Activated CD4-positive, alpha-beta T cell treated with anti-CD3 and anti-CD28 coated beads, Interleukin-2, amount 50 U/mL, for 4 hours (primary cell): ENCODE data around the gene MAGI1.

ENCODE experiments used
- DNase-seq, 2 experiments: peaks; one replicate each; pipeline ENCODE4 v3.0.0-alpha.2; 2020

MAGI1 gene

DNA sequence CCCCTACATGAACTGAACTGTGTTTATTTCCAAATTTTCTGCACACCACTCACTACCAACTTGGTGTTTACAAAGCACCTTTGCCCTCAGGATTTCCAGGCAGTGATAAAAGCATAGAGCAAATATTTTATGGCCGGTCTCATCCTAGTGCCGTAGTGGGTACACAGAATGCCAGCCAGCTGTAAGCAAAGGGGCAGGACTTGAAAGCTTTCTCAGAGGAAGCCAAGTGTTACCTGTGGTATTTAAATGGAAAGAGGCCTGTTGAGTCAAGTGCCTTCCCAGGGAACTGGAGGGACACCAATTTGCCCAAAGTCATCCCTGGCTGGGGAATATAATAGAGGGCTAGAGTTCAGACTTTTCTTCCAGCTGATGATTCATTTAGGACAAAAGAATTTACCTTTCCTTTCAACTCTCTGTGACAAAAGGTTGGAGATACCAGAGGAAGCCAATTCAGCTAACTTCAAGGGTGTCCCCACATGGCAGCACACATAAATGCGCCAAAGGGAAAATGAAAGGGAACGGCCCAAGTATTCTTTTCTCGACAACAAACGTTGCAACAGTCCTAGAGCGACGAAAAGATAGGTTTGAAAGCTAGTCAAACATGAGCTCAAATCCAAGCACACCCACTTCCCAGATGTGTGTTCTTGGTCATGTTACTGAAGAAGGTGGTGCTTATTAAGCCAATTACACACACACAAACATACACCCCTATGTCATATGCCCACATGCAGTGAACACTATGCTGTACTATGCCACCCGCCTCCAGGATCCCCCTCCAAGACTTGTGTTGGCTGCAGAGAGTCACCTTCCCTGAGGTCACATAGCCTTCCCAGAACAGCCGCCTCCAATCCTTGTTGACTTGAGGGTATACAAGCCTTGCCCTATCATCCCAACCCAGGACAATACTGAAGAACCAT, 27.7 kb downstream of the MAGI1 start:
- no peak for DNase-seq

DNA sequence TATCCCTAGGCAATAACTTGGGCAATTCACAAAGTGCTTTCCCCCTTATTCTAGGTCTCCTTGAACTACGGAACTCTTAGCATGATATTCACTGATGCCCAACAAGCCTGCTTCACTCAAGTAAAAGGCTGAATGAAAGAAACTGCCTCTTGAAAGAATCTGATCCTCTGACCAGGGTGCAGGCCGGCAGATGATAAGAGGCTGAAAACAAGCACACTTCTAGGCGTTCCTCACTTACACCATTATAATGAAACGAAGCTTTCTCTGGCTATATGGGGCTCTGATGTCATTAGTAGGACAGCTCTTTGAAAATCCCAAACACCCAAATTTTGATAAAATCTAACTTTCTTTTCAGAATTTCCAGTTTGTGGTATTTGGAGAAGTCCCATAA, 28.4 kb downstream of the MAGI1 start:
- no peak for DNase-seq

DNA sequence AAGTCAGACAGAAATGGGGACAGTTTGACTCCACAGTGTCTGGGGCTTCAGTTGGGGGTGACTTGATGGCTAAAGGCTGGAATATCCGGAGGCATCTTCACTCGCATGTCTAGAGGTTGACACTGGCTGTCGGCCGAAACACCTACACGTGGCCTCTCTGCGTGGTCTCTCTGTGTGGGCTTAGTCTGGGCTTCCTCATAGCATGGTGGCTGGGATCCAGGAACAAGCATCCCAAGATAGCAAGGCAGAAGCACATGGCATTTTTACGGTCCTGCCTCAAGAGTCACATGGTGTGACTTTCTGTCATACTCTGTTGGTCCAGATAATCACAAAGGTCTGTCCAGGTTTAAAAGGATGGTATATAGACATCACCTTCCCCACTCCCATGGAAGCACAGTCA, 34.5 kb downstream of the MAGI1 start:
- no peak for DNase-seq

DNA sequence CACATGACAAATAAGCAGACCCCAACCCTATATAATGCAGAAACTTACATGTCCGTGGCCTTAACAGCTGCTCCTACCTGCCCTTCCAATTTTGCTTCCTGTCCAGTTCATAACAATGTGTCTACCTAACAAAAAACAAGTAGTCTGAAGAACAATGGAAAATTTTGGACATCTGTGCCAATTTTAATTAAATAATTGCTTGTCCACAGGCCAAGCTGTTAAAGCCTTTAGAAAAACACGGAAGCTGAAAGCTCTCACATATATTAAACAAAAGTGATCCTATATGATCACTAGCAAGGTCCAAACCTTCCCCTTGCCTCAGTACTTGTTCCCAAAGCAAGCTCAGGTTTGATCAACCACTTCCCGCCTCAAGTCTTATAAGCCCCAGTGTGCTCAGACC, 37.1 kb downstream of the MAGI1 start:
- DNase-seq = no peak

DNA sequence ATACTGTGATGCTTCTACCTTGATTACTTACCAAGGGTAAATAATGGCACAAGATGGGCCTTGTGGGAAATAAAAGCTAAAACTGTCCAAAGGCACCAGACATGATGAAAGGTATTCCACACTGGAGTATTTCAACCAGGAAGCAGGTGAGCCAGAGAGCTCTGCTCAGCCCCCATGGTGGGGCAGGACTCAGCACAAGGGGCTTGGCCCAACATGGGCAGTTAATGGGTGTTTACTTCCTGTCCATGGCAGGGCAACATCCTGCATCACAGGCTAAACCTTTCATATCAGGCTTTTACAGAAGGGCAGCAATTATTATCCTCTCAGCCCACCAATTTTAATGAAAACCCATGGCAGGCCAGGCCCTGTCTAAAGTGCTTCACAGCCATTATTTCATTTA, 38.2 kb downstream of the MAGI1 start:
- DNase-seq = no peak

DNA sequence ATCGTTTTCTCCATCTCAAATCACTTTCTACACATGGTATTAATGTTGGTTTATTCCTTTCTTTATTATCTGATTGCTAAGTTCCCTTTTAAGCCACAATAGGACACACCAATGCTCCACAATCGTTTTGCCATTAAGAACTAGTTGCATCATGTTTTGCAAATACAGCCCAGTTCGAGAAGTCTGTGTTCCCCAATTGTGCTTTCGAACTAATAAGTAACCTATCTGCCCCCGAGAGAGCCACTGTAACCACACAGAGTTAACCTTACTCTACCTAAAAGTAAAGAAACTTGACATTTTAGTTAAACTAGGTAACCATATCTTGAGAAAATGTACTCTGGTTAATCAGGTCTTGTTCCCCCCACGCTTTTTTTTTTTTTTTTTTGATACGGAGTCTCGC, 39.1 kb downstream of the MAGI1 start:
- no peak for DNase-seq

DNA sequence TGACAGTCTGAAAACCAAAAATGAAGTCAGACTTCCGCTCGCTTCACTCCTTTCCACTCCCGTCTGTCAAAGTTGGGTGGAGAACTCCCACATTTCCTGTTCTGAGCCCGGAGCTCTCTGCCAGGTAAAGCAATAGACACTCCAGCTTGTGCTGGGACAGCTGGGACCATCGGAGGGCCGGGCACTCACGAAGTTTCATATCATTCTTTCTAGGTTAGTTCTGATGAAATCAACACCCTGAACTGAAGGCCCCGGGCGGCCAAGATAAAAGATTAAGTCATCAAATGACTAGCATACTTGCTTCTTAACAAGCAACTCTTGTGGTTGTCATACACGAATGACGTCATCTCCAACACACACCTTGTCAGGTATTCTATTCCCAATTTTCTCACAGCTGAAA, 42.1 kb downstream of the MAGI1 start:
- no peak for DNase-seq

DNA sequence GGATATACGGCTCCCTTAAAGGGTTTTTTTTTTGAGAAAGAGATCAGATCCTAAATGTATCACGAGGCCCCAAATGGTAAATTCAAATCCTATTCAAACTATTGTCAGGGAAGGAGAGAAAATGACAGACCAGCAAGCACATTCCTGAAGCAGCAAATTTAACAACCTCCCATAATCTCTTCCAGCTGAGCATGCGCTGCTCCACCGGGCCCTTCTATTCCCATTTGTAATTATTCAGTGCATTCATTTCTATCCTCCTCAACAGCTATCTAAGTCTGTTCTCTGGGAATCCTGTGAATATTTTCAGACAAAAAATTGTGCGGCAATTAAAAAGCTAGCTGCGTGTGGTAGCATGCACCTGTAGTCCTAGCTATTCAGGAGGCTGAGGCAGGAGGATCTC, 43.2 kb downstream of the MAGI1 start:
- DNase-seq = no peak

DNA sequence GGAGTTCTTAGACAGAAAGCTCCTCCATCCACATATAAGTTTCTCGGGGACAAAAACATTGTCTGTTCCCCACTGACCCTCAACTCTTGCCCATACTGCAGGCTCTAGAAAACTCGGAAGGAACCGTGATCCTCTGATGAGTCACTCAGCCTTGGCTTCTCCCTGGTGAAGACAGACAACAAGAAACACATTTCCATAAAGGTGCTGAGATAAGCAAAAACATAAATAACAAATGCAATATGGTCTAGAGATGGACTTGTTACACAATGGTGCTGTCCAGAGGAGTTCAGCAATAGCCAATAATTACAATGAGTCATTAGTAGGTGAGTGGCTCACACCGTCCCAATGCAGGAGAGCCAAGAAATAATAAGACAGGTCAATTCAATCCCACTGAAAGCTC, 43.7 kb downstream of the MAGI1 start:
- no peak for DNase-seq

DNA sequence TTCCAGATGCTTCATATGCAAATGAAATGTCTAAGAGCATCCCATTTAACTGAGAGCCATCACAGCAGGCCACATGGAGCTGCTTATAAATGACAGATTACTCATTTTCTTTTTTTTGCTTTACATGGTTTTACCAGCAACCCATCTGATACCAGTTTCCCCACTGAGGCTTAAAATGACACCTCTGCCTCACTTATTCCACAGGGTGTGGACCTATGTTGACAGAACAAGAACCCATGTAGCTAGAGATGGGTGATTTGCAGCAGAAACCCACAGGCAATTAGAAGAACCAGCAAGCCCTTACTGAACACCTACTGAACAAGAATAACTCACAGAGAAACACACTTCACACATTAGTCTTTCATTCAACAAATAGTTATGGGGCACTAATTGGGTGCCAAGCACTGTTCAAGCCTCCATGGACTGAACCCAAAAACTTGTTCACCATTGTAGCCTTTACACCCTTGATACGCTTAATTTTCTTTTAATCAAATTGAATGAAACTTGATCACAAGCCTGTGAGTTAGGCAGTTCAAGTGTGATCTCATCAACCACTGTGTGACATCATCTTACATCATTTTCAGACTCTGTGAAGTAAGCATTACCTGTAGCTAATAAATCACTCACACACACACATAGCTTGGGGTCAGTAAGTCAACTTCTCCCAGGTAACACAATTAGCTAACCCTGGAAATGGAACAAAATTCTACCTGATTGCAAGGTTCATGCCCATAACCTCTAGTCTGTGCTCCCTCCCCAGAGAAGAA, 45.4 kb downstream of the MAGI1 start:
- DNase-seq = no peak

DNA sequence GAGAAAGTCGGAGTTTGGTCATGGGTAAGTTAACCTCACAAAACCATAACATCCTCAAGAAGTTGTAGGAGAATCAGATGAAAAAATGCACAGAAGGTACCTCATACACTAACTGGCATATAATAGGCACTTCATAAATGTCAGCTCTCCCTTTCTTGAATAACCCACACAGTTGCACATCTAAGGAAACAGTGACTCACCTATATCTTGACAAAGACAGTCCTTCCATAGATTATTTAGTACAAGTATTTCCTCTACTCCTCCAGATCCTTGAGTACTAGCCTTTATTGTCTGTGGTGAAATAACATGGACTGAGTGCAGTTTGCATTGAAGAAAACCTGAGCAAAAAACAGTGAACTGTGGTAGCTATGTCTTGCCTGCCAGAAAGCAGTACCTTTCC, 46.6 kb downstream of the MAGI1 start:
- no peak for DNase-seq

DNA sequence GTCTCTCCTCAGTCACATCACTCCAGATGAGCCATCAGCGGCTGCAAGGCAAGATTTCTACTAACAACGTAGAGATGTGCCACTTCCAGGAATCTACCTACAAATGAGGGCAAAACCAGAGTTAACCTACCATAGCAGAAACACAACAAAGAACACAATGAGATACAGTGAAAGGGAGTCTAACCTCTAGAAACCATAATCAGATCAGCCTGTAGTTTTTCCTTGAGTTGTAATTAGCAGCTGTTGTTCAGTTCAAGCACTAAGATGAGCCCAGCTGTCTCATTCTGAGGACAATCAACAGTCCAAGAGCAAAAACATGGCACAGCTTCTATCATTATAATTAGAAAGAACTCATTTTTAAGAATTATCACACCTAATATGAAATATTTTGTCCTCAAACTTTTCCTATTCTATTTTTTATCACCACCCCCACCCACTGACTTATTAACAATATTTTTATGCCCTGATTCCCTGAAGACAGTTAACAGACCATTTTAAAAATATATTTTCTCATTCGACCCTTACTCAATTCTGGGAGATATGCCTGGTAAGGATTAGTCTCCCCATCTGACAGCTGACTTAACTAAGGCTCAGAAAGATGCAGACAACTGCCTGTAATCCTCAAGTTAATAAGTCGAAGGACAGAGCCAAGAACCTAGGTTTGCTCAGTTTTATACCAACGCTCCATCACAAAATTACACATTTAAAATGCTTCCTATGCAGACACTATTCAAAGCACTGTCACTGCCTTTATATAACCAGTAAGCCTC, 50.1 kb downstream of the MAGI1 start:
- no peak for DNase-seq

DNA sequence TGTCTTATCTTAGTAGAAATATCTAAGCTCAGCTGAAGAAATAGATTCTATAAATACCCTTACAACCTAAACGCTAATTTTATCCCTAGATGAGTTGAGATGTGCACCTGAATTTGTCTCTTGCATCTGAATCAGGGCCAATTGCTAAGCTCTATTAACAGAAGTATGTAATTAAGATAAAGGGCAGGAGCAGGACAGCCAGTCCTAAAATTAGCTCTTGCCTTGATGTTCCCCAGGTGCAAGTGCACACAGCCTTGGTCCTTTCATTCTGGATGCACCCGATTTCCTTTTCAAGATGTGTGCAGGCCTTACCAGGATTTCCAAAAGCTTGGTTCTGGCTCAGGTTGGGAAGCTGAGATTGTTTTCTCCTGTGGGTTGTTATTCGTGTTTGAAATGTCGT, 52.4 kb downstream of the MAGI1 start:
- DNase-seq = no peak

DNA sequence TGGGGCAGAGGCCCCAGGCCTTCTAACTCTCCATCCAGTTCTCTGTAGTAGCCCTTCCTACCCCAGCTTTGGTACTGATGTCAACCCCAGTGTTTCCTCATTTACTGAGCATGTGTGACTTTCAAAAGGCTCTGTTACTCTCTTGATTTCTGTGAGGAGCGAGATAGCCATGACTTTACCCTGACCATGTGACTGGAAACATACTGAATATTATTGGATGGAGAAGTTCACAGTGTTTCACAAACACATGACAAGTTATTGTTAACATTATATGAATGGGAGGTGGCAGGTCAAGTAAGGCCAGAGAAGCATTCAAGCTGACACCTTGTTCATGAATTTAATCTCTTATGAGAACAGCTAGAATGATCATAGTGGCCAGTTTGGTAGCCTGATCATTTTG, 53.7 kb downstream of the MAGI1 start:
- no peak for DNase-seq

DNA sequence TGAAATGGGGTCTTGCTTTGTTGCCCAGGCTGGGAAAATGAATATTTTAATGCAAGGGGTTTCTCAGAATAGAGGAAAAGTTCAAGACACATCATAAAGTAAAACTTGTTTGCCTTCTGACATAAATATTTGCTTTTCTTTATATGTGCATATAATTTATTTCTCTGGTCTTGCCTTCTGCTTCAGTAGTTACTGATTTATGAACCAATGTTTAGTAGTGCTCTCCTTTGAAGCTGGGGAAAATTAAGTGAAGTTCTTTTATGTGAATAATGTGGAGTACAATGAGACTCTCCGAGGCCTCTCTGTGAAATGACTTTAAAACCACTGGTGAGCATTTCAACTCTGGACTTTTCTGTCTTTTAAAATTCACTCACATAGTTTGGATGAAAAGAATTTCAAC, 55.6 kb downstream of the MAGI1 start:
- no peak for DNase-seq

DNA sequence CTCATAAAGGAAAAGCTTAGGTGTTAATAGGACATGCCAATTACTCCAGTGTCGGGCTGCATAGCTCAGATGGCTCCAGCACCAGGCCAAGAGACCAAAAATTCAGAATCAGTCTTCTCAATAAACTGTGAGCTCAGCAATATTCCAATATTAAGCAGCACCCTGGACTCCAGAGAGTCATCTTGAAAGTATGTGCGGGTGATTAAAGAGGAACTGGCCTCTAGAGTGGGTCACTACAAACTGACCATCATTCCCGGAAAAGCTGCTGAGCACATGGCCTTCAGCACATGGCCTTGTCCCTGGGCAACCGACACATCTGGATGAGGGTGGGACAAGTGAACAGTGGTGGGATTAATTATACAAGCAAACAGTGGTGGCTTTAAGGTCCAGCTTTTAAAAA, 59.0 kb downstream of the MAGI1 start:
- no peak for DNase-seq

DNA sequence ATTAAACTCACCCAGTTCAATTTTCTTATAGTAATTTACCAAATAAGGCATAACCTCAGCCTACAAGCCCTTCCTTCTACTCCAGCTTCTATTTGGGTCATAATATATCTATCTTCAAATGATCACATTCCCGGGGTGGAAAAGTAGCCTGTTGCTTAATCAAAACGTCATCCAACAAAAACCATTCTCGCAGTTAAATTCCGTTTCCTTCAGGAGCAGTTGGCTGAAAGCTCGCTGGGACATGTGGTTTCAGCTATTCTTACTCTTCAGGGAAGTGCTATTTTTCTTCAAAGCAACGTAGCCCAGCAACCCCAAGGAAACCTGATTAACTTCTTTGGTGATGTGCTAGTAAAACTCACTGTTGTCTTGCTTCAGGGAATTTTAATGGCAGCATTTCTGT, 59.6 kb downstream of the MAGI1 start:
- no peak for DNase-seq

DNA sequence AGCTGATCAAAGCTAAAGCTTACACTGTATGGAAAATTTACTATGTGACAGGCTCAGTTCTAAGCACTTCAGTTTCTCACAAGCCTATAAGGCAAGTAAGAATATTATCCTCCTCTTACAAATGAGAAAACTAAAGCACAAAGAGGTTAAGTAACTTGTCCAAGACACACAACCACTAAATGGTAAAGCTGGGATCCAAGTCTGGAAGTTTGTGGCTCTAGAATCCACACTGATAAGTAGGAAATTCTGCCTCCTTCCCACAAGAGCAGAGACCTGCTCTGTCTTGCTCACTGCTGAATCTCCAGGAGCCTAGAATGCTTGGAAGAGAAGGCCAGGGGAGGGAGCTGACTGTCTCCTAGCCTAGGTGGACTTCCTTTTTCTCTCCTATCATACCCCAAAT, 60.6 kb downstream of the MAGI1 start:
- no peak for DNase-seq

DNA sequence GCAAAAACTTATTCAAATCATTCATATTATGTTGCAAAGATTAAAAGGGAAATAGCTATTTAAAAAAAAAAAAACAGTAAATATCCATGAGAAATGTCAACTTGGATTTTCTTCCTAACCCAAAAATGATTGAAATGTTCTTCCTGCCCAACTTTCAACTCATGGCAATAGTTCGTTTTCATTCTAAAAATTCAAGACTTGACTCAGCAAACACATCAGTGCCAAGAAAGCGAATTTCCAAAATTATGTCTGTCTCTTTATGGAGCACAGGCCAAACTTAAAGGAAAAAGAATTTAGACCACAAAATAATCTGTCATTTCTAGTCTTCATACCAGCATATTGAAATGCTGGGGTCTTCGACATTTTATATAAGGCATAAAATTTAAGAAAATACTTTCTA, 63.7 kb downstream of the MAGI1 start:
- no peak for DNase-seq

DNA sequence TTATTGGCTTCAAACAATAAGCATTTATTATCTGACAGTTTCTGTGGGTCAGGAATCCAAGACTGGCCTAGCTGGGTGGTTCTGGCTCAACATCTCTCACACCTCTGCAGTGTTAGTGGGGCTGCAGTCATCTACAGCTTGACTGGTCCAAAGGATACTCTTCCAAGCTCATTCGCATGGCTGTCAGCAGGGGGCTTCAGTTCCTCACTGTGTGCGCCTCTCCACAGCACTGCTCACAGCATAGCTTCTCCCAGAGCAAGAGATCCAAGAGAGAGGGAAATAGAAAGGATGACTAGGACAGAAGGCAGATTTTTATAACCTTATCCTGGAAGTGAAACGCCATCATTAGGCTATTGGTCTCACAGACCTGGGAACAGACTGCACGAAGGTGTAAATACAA, 64.2 kb downstream of the MAGI1 start:
- DNase-seq = no peak

DNA sequence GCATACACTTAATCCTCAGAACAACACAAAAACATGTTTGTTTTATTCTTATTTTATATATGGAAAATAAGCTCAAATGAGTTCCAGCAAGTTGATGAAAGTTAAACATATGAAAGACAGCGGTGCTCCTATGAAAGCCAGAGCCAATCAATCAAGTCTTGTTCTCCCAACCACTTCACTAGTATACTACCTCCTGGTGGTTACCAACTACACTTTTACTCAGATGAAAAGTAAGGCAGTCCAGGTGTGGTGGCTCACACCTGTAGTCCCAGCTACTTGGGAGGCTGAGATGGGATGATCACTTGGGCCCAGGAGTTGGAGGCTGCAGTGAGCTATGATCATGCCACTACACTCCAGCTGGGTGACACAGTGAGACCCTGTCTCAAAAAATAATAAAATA, 66.0 kb downstream of the MAGI1 start:
- no peak for DNase-seq

DNA sequence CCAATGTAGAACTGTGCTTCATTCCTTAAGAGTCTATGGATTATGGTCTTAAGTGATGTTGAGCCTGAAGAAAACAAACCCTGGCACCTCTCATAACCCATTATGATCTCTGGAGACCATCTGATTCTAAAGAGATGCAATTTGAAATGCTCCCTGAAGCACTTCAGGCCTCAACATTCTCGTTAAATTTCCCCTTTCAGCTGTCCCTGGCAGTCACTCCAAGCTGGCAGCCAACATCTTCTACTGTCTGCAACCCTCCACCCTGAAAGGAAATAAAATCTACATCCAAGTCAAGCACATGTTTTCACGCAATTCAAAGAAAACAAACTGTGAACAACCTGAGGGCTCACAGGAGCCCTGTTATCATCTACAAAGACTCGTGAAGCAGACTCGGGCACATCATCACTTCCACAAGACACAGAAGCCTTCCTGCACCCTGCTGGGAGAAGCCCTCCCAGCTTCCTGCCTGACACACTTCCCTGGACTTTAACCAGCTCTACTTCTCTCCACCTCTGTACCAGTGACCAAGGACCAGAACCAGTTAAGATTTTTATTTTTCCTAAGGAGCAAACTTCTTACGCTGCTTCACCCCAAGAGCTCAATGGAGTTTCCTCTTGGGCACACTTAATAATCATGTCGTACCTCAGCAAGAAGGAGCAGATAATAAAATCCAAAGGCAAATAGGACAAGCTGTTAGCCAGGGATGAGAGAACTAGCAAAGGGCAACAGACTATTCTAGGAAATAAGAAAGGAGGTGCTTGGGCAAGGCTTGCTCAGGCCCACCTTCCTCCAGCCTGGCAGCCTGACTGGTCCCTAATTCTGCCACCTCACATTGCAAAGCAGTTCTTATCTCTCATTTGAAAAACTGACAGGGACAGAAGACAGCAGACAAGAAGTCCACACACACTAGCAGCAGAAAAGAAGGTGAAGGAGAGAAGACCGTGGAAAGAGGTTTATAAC, 67.1 kb downstream of the MAGI1 start:
- no peak for DNase-seq
